SU-DHL-6 (cell line): ENCODE results near the gene ACBD6.

Source experiments
- H2AFZ ChIP-seq: fragments of 200-600 bp; sonication (generic); 2 replicates; pipeline ENCODE4 v1.6.1; 2014; ENCODE audit warnings: low read depth, mild to moderate bottlenecking, moderate library complexity, mixed read lengths, antibody characterized with exemption, low read length; ENCODE audit not compliant: severe bottlenecking
- H3F3A ChIP-seq: fragments of 200-600 bp; shearing (Covaris generic); 2 replicates; pipeline ENCODE4 v1.6.0; 2016; ENCODE audit warnings: antibody characterized with exemption, mild to moderate bottlenecking; ENCODE audit not compliant: insufficient read depth
- H3K27ac ChIP-seq: fragments of 200-600 bp; sonication (generic); 2 replicates; pipeline ENCODE4 v1.5.1; 2016; ENCODE audit warnings: low read depth, mild to moderate bottlenecking, low read length, moderate library complexity, mixed read lengths
- H3K27me3 ChIP-seq: fragments of 200-600 bp; sonication (generic), shearing (Covaris generic); 2 replicates; pipeline ENCODE4 v1.6.0; 2014; ENCODE audit warnings: mild to moderate bottlenecking, low read length
- H3K36me3 ChIP-seq: fragments of 200-600 bp; sonication (generic); 2 replicates; pipeline ENCODE4 v1.6.1; 2014; ENCODE audit warnings: mild to moderate bottlenecking, low read length, mixed read lengths
- H3K4me2 ChIP-seq: fragments of 300-600, 200-600 bp; shearing (Covaris generic), sonication (generic); 2 replicates; pipeline ENCODE4 v1.6.0; 2014; ENCODE audit warnings: low read length, low read depth, mild to moderate bottlenecking; ENCODE audit not compliant: poor library complexity, severe bottlenecking
- H3K4me3 ChIP-seq: fragments of 200-600 bp; sonication (generic); 2 replicates; pipeline ENCODE4 v1.5.1; 2014; ENCODE audit warnings: antibody characterized with exemption, low read length, mild to moderate bottlenecking, mixed read lengths; ENCODE audit not compliant: insufficient read depth, poor library complexity, severe bottlenecking
- H3K79me2 ChIP-seq: fragments of 200-600 bp; sonication (generic); 2 replicates; pipeline ENCODE4 v1.6.1; 2014; ENCODE audit warnings: mild to moderate bottlenecking, low read length, moderate library complexity; ENCODE audit not compliant: insufficient read depth
- H3K9ac ChIP-seq: fragments of 200-600 bp; sonication (generic); 2 replicates; pipeline ENCODE4 v1.7.0; 2014; ENCODE audit warnings: mild to moderate bottlenecking, low read length
- H3K9me2 ChIP-seq: fragments of 200-600 bp; sonication (generic); replicated peaks from 2 replicates; pipeline ENCODE4 v1.6.1; 2014; ENCODE audit warnings: low read length; ENCODE audit not compliant: insufficient read depth
- H3K9me3 ChIP-seq: fragments of 200-600 bp; sonication (generic); 2 replicates; pipeline ENCODE4 v1.6.1; 2014; ENCODE audit warnings: low read length, mixed read lengths; ENCODE audit not compliant: insufficient read depth
- H4K20me1 ChIP-seq: fragments of 200-600 bp; sonication (generic); 2 replicates; pipeline ENCODE4 v1.6.1; 2014; ENCODE audit warnings: low read depth, mild to moderate bottlenecking, antibody characterized with exemption, low read length, moderate library complexity, mixed read lengths
- EZH2phosphoT487 ChIP-seq: fragments of 200-600 bp; sonication (generic), shearing (Covaris generic); conservative IDR thresholded peaks from 2 replicates; pipeline ENCODE4 v1.6.1; 2018; ENCODE audit warnings: mild to moderate bottlenecking, antibody characterized with exemption, low read length, moderate library complexity, mixed read lengths
- TF ChIP-seq, protein P1 (sequence below): fragments of 200-600 bp; sonication (generic); IDR thresholded peaks from one replicate; pipeline ENCODE4 v1.5.1; 2017; ENCODE audit warnings: antibody characterized with exemption, mild to moderate bottlenecking, low read length, moderate library complexity; ENCODE audit not compliant: insufficient read depth, poor library complexity, severe bottlenecking

The ACBD6 gene

DNA sequence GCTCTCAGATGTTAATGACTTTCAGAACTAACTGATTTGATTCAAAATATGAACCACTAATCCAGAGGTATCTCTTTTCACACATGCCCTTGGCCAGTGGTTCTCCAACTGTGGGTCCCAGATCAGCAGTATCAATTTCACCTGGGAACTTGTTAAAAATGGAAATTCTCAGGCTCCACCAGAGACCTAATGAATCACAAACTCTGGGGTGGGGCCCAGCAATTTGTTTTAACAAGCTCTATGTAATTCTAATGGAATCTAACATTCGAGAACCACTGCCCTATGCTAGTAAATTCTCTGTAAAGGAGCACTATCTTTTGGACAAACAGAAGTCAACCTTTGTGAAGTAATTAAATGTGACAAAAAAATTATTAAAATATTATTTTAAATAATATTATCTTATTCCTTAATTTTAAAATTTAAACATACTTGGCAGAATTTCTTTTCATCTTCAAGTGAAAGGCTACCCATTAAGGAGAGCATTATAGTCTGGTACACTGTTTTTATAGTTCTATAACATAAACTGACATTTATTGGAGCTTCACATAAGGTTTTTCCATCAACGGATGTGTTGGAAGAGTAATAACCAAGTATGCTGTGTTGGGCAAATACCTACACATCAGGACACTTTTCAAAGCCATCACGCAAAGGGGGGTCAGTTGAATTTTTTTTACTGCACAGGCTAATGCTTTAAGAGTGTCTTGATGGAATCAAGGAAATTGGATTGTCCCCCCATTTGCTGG lies 141.9 kb downstream of the ACBD6 start:
- Histone ChIP-seq H3K4me3 (no peak overlapping the region), H3K36me3 (no peaks in the 10 kb centered on the region), H3K9me3 (no peaks in the 10 kb centered on the region), H2AFZ (no peak overlapping the region), H3K9me2 (no peaks in the 10 kb centered on the region), H3K4me2 (no peak overlapping the region), H3K27me3 (no peaks in the 10 kb centered on the region), H3K9ac (no peak overlapping the region), H3K27ac (no peak overlapping the region), H3F3A (no peaks in the 10 kb centered on the region), H4K20me1 (no peaks in the 10 kb centered on the region), H3K79me2 (no peaks in the 10 kb centered on the region)
- TF ChIP-seq, protein P1, sequence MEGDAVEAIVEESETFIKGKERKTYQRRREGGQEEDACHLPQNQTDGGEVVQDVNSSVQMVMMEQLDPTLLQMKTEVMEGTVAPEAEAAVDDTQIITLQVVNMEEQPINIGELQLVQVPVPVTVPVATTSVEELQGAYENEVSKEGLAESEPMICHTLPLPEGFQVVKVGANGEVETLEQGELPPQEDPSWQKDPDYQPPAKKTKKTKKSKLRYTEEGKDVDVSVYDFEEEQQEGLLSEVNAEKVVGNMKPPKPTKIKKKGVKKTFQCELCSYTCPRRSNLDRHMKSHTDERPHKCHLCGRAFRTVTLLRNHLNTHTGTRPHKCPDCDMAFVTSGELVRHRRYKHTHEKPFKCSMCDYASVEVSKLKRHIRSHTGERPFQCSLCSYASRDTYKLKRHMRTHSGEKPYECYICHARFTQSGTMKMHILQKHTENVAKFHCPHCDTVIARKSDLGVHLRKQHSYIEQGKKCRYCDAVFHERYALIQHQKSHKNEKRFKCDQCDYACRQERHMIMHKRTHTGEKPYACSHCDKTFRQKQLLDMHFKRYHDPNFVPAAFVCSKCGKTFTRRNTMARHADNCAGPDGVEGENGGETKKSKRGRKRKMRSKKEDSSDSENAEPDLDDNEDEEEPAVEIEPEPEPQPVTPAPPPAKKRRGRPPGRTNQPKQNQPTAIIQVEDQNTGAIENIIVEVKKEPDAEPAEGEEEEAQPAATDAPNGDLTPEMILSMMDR, result no peak
- no peak for TF ChIP-seq EZH2phosphoT487

DNA sequence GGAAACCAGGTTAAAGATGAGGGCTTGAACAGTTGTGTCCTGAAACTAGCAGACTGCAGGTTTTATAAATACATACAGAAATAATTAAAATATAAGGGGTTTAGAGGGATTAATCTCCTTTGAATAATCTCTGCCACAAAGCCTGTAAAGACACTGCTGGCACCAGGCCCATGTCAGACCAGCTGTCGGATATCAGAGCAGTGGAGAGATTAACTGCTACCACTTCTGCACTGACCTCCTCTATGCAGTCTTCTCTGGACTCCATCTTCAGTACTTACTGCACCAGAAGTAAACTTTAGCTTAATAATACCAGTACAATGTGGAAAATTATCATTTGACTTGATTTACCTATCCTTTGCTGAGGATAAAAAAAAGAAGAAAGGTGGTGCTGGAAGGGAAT lies 143.7 kb downstream of the ACBD6 start:
- Histone ChIP-seq H3K9me3 (no peaks in the 10 kb centered on the region), H3K27me3 (no peaks in the 10 kb centered on the region), H3F3A (no peaks in the 10 kb centered on the region), H3K36me3 (no peaks in the 10 kb centered on the region), H3K9ac (no peak overlapping the region), H3K27ac (no peak overlapping the region), H2AFZ (no peak overlapping the region), H3K79me2 (no peaks in the 10 kb centered on the region), H3K9me2 (no peaks in the 10 kb centered on the region), H3K4me2 (no peak overlapping the region), H3K4me3 (no peak overlapping the region), H4K20me1 (no peaks in the 10 kb centered on the region)
- TF ChIP-seq, protein P1, result no peak
- TF ChIP-seq EZH2phosphoT487, result no peak

DNA sequence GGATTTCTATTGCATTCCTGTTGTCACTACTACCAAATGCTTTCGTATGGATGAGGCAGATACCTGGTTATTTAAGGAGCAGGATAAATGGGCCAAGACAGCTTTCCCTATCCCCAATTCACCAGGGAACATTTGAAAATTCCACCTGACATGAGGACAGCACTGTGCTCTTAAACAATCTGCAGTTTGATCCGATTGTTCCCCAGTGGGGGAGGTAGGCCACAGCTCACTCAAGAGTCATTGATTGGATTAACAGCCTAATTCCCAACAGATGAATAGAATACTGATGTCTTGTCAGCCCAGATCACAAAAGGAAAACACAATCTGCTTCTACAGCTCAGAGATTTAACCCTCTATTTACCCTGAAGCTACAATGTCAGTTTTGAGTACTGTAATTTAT lies 148.4 kb downstream of the ACBD6 start:
- Histone ChIP-seq H3K27ac (no peak overlapping the region), H3K79me2 (no peaks in the 10 kb centered on the region), H3F3A (no peaks in the 10 kb centered on the region; the same call in 1 of the 2 replicates), H3K4me3 (no peak overlapping the region), H2AFZ (no peak overlapping the region), H3K9ac (no peak overlapping the region), H4K20me1 (no peaks in the 10 kb centered on the region), H3K27me3 (no peaks in the 10 kb centered on the region), H3K9me2 (no peaks in the 10 kb centered on the region), H3K9me3 (no peaks in the 10 kb centered on the region), H3K4me2 (no peak overlapping the region), H3K36me3 (no peaks in the 10 kb centered on the region)
- TF ChIP-seq EZH2phosphoT487, result no peak
- TF ChIP-seq, protein P1, result no peak
